Measurements from ENCODE around the gene TRPM4.

The TRPM4 gene

DNA sequence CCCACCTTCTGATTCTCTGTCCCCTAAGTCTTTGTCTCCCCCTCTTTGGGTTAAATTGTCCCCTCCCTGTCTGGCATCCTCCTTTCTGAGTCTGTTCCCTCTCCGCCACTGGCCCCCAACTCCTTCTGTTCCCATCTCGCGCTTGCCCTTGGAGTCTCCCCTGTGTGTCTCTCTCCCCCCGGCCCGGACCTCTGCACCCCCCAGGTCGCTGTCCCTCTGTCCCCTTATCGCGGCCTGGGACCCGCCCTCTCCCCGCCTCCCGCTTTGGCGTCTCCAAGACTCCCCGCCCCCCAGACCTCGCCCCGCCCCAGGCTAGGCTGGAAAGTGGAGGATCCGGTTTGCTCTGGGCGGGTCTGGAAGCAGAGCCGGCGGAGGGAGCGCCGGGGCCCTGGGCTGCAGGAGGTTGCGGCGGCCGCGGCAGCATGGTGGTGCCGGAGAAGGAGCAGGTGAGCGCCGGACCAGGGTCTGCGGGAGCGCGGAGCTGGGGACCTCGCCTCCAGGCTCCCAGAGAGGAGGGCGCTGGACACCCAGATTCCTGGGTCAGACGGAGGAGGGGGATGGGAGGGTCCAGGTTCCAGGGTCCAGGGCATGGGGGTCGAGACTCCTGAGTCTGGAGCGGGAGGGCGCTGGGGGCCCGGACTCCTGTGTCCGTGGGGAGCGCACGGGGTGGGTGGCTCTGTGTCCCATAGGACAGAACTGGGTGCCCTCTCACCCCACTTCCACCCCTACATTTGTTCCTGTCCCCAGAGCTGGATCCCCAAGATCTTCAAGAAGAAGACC lies at the start of gene TRPM4:
TSS of gene TRPM4 (plus strand) at position 348 of the 780 bp plus-strand sequence. CDS start at position 423, 75 bp downstream.
- Histone ChIP-seq H3K36me3 (ENCODE audit: control insufficient read depth, insufficient read depth, low read length) (no peaks in the 10 kb centered on the region), H3K4me2 (ENCODE audit: low read length) (peak within 1 kb of the TSS; percentile 85), H3K79me2 (no peaks in the 10 kb centered on the region), H2AFZ (peak within 1 kb of the TSS; percentile 90), H3K4me3 (ENCODE audit: low read depth, low read length) (peak within 1 kb of the TSS; percentile 68), H3K4me1 (peaks cover 4% of the 10 kb centered on the region), H3K9ac (no peak within 1 kb of the TSS), H3K27me3 (ENCODE audit: control insufficient read depth, insufficient read depth, low read length) (no peaks in the 10 kb centered on the region), H3K27ac (peak within 1 kb of the TSS; percentile 62), H3K9me3 (ENCODE audit: control insufficient read depth, low read length) (no peaks in the 10 kb centered on the region)
- TF ChIP-seq, protein P1, sequence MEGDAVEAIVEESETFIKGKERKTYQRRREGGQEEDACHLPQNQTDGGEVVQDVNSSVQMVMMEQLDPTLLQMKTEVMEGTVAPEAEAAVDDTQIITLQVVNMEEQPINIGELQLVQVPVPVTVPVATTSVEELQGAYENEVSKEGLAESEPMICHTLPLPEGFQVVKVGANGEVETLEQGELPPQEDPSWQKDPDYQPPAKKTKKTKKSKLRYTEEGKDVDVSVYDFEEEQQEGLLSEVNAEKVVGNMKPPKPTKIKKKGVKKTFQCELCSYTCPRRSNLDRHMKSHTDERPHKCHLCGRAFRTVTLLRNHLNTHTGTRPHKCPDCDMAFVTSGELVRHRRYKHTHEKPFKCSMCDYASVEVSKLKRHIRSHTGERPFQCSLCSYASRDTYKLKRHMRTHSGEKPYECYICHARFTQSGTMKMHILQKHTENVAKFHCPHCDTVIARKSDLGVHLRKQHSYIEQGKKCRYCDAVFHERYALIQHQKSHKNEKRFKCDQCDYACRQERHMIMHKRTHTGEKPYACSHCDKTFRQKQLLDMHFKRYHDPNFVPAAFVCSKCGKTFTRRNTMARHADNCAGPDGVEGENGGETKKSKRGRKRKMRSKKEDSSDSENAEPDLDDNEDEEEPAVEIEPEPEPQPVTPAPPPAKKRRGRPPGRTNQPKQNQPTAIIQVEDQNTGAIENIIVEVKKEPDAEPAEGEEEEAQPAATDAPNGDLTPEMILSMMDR (IDR thresholded peaks at IDR 0.05): no peak

DNA sequence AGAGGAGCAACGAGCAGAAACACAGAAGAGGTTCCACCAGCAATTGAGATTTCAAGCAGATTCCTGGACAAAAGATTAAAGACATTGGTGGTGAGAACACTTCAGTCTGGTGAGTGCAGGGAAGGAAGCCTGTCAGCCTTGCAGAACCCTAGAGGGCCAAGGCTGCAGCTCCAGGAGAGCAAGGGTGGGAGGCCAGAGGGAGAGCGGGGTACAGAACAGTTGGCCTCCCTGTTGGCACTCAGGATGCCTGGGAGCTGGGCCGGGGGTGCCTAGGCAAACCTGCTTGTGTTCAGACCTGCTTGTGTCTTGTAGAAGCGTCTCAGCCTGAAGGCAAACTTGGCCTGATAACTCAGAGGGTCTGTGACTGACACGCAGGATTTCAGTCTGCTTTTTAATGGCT lies 48.5 kb upstream of the TRPM4 start:
- Histone ChIP-seq H2AFZ (no peak overlapping the region), H3K4me3 (ENCODE audit: low read depth, low read length) (no peak overlapping the region), H3K4me2 (ENCODE audit: low read length) (no peak overlapping the region), H3K9me3 (ENCODE audit: control insufficient read depth, low read length) (no peaks in the 10 kb centered on the region), H3K27me3 (ENCODE audit: control insufficient read depth, insufficient read depth, low read length) (no peaks in the 10 kb centered on the region), H3K27ac (no peak overlapping the region), H3K4me1 (peaks cover 4% of the 10 kb centered on the region), H3K36me3 (ENCODE audit: control insufficient read depth, insufficient read depth, low read length) (no peaks in the 10 kb centered on the region), H3K9ac (no peak overlapping the region), H3K79me2 (no peaks in the 10 kb centered on the region)
- TF ChIP-seq, protein P1 (IDR thresholded peaks at IDR 0.05): no peak

DNA sequence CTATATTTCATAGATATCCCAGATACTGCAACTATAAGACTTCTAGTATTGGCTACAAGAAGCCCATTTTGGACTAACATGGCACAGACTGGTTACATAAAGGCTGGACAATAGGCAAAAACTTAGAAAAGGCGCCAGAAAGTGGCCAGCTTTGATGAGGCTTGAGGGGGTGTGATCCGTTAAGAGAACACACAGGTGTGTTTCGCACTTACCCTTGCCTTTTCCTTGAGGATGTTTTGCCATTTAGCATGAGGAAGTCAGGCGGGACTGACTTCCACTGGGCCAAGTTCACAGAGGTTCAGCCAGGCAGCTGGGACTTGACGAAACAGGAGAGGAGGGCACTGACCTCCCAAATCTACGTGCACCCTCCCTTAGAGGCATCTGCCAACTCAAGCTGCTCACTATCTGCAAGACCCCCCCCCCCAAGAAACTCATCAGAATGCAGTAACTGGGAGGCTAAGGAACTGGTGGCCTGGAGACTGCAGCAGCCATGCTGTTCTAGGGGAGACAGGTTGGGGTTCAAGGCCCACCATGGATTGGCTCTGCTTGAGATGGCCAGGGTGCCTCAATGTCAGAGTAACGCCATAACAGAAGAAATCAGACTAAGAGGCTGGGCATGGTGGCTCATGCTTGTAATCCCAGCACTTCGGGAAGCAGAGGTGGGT lies 47.9 kb upstream of the TRPM4 start:
- no peak overlapping the region for H3K4me2 ChIP-seq (ENCODE audit: low read length)
- TF ChIP-seq, protein P1 (IDR thresholded peaks at IDR 0.05): no peak
- H3K36me3 ChIP-seq (ENCODE audit: control insufficient read depth, insufficient read depth, low read length): no peaks in the 10 kb centered on the region
- H3K4me3 ChIP-seq (ENCODE audit: low read depth, low read length): no peak overlapping the region
- no peaks in the 10 kb centered on the region for H3K79me2 ChIP-seq
- no peak overlapping the region for H3K27ac ChIP-seq
- no peaks in the 10 kb centered on the region for H3K9me3 ChIP-seq (ENCODE audit: control insufficient read depth, low read length)
- no peak overlapping the region for H2AFZ ChIP-seq
- peaks cover 4% of the 10 kb centered on the region for H3K4me1 ChIP-seq
- H3K9ac ChIP-seq: no peak overlapping the region
- H3K27me3 ChIP-seq (ENCODE audit: control insufficient read depth, insufficient read depth, low read length): no peaks in the 10 kb centered on the region

DNA sequence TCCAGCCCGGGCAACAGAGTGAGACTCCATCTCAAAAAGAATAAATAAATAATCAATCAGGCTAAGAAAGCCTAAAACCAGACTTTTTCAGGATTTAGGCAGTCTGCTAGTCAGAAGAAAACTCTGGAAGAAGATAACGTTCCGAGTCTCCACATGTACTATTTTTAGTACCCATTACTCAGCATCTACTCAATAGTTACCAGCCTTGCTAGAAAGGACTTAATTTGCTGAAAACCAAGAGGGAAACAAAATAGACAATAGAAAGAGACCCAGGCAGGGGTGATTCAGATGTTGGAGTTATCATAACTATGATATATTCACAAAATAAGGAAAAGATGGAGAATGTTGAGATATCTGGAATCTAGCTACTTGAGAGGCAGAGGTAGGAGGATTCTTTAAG lies 47.0 kb upstream of the TRPM4 start:
- peak overlapping the region; percentile 51 for H3K4me2 ChIP-seq (ENCODE audit: low read length)
- H3K9me3 ChIP-seq (ENCODE audit: control insufficient read depth, low read length): no peaks in the 10 kb centered on the region
- no peak overlapping the region for H3K27ac ChIP-seq
- no peak overlapping the region for H3K4me3 ChIP-seq (ENCODE audit: low read depth, low read length)
- H3K36me3 ChIP-seq (ENCODE audit: control insufficient read depth, insufficient read depth, low read length): no peaks in the 10 kb centered on the region
- TF ChIP-seq, protein P1 (IDR thresholded peaks at IDR 0.05): no peak
- H3K79me2 ChIP-seq: no peaks in the 10 kb centered on the region
- no peak overlapping the region for H2AFZ ChIP-seq
- H3K9ac ChIP-seq: no peak overlapping the region
- peaks cover 4% of the 10 kb centered on the region for H3K4me1 ChIP-seq
- no peaks in the 10 kb centered on the region for H3K27me3 ChIP-seq (ENCODE audit: control insufficient read depth, insufficient read depth, low read length)
